ENCODE results near the gene NEURL1.

The NEURL1 gene

DNA sequence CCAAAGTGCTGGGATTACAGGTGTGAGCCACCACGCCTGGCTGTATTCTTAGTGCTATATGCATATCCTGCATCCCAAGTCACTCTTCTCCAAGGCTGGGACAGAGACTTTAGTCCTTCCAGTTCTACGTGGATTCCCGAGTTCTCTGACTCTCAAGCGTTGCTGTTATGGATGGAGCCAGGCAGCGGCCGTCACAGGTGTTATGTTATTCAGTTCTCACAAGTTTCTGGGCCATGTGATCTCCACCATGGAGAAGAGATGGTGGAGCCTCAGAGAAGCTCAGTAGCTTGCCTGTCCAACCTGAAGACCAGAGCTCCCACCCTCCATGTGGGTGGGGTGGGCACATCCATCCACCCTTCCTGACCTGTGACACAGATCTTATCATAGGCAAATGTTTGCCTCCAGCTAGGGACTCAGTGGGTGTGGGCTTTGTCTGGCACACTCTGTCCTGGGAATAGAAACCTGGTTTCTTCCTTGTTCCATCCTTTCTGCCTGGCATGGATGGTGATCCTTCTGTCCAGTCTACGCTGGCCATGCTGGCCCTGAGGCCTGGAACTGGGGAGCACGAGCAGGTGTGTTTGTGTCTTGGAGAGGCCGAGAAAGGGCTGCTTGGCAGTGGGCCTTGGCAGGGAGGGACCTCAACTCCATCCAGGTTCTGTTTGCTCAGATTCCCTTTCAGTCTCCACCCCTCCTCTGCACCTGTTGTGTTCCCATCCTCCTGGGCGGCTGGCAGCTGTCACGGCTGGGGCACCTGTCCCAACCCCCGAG, 55.3 kb downstream of the NEURL1 start:
- DNase-seq (ENCODE audit: low spot score) = no peak
- in situ Hi-C loops (cut with MboI; ENCODE audit: low pct_unique_long_range_greater_than_20kb, low sequenced_read_pairs, unreplicated experiment) = no loop called here
- TF ChIP-seq, protein P1, sequence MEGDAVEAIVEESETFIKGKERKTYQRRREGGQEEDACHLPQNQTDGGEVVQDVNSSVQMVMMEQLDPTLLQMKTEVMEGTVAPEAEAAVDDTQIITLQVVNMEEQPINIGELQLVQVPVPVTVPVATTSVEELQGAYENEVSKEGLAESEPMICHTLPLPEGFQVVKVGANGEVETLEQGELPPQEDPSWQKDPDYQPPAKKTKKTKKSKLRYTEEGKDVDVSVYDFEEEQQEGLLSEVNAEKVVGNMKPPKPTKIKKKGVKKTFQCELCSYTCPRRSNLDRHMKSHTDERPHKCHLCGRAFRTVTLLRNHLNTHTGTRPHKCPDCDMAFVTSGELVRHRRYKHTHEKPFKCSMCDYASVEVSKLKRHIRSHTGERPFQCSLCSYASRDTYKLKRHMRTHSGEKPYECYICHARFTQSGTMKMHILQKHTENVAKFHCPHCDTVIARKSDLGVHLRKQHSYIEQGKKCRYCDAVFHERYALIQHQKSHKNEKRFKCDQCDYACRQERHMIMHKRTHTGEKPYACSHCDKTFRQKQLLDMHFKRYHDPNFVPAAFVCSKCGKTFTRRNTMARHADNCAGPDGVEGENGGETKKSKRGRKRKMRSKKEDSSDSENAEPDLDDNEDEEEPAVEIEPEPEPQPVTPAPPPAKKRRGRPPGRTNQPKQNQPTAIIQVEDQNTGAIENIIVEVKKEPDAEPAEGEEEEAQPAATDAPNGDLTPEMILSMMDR (IDR thresholded peaks at IDR 0.05; ENCODE audit: extremely low read depth, insufficient read depth, missing control alignments) = no peak

DNA sequence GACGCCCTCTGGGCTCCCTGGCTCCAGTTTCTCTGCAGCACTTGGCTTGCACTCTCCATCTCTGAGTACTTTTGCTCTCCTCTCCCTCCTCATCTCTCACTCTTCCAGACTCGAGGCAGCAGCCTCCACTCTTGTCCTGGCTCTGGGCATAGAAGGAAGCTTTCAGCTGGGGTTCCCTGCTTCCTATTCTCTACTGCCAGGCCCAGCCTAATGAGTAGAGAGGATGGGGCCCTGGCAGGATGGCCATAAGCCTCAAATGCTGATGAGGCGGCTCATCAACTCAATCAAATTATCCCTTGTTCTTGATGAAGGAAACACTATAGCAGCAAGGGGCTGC, 55.8 kb downstream of the NEURL1 start:
- in situ Hi-C loops (cut with MboI; ENCODE audit: low pct_unique_long_range_greater_than_20kb, low sequenced_read_pairs, unreplicated experiment) = no loop called here
- TF ChIP-seq, protein P1 (IDR thresholded peaks at IDR 0.05; ENCODE audit: extremely low read depth, insufficient read depth, missing control alignments) = no peak
- no peak for DNase-seq (ENCODE audit: low spot score)

DNA sequence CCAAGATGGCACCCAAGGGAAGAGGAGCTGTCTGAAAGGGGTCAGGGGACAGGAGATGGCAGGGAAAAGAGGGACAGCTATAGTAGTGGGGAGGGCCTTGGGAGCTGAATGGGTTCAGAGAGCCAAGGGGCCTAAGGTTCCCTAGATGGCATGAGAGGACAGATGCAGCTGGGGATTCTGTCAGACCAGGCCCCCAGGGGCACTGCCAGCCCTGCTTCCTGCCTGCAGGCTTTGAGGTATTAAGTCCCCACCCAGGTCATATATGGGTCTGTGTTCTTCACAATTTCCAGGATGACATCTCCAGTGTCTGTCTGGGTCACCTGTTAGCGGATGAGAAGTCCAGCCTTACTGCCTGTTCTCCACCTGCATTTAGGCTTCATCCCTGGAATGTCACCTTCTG, 56.7 kb downstream of the NEURL1 start:
- DNase-seq (ENCODE audit: low spot score) = no peak
- TF ChIP-seq, protein P1 (IDR thresholded peaks at IDR 0.05; ENCODE audit: extremely low read depth, insufficient read depth, missing control alignments) = no peak
- in situ Hi-C loops (cut with MboI; ENCODE audit: low pct_unique_long_range_greater_than_20kb, low sequenced_read_pairs, unreplicated experiment) = no loop called here

DNA sequence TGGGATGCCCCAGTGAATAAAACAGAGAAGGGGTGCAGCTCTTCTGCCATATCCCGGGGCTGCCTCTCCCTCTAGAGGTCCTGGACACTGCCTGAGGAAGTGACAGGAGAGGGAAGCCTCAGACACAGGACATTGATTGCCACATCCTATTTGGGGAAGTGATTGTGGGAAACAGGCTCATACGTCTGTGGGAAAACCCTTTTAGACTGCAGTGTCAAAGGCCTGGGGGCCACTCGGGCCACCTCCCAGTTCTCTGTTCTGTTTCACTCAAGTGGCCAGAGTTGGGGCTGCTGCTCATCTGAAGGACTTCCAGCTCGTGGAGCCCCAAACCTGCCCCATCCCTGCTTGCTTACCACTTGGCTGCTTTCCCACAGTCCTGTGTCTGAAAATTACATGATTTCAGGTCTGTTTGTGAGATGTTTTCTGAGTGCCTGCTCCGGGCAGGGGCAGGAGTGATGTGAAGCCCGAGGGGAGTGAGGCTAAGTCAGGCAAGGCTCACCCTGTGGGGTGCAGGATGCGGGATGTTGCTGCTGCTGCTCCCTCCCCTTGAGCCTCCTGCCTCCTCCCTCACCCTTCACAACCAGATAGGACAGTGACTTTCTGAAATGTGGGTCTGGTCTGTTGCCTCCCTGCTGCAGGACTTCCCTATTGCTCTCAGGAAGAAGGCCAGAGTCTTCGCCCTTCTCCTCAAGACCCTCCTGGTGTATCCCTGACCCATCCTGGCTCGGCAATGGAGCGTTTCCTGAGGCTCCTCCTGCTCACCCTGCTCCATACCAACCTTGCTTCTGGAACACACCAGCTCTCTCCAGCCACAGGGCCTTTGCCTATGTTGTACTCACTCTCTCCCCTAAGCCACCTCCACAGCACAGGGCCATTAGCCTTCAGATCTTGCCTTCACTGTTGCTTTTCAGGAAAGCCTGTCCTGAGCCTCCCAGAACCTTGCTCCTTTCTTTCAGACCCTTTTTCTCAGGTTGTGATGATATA, 58.4 kb downstream of the NEURL1 start:
- DNase-seq (ENCODE audit: low spot score) = no peak
- in situ Hi-C loops (cut with MboI; ENCODE audit: low pct_unique_long_range_greater_than_20kb, low sequenced_read_pairs, unreplicated experiment) = no loop called here

DNA sequence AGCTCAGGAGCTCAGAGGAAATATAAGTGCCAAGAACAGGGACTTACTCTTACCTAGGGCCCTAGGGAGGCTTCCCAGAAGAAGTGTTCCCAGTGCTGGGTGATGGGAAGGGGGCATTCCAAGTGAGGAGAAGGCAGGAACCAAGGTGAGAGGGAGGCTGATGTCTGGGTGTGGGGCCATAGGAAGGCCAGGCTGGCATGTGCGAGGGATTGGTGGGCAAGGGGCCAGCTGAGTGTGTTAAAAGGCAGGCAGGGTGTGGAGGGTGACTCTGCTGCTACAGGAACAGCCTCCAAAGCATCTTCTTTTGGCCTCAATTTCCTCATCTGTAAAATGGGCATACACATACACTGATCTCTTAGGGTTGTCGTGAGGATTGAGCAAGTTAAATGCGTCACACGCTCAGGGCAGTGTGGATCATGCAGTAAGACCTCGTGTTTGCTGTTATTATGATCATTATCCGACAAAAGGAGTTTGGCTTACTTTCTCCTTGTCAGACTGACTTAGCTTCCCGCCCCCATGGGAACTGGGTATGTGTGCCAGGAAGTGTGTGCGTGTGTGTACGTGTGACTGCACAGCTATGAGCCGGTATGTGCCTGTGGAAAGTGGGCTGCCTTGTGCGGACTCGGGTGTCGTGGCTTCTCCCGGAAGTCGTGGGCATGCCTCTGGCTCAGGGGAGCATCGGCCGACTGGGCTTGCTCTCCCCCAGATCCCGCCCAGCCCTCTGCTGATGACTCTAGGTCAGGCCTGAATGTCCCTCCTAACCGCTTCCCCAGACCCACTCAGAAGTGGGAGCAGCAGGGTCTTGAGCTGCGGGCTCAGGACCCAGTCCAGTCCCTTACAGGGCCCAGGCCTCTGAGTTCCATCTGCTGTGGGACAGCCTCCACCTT, 59.6 kb downstream of the NEURL1 start:
- in situ Hi-C loops (cut with MboI; ENCODE audit: low pct_unique_long_range_greater_than_20kb, low sequenced_read_pairs, unreplicated experiment) = no loop called here
- DNase-seq (ENCODE audit: low spot score) = no peak
- TF ChIP-seq, protein P1 (IDR thresholded peaks at IDR 0.05; ENCODE audit: extremely low read depth, insufficient read depth, missing control alignments) = no peak

More for the DNA sequence above, 58.4 kb downstream of the NEURL1 start:
- TF ChIP-seq, protein P1 (IDR thresholded peaks at IDR 0.05; ENCODE audit: extremely low read depth, insufficient read depth, missing control alignments) = no peak

Data from GM13977 (cell line).